Activated T-cell treated with anti-CD3 and anti-CD28 coated beads for 1 hour (primary cell): ENCODE results near the gene HS3ST3B1.

ENCODE experiments used
- DNase-seq: peaks from one replicate; pipeline ENCODE4 v3.0.0-alpha.2; 2020; ENCODE audit warnings: low read depth

HS3ST3B1 gene

DNA sequence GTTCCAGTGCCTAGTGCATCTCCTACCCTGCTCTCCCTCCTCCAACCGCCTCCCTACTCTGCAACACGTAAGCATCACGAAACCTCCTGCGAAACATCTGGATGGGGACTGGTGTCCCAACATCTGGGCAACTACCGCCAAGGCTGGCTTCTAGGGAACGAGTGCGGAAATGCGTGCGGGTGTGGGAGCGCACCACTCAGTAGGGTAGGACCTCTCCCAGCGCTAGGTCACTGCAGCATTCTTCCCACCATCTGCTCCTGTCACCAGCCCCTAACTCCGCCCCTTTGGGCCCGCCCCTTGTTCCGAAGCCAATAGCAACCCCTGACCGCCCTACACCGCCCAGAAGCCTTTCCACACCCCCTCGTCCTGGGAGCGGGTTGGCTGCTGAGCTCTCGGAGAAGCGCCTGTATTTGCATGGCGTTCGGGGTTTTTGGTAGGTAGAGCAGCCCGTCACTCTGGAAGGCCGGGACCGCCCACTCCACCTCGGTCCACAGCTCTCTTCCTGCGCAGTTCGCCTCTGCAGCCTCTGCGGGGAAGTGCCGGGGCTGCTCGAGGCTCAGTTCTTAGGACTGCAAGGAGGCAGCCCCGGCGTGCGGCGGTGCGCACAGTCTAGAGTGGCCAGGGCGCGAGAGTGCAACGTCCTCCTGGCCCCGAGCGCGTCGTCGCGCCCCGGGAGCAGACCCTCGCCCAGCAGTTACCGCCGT lies at the start of gene HS3ST3B1:
HS3ST3B1 (plus strand) TSS at position 507 of the 704 bp plus-strand sequence. CDS start 438 bp downstream, outside the sequence.
- DNase-seq, result peak; percentile 99

GRCh38 chr17:14261406-14261805 lies 39.5 kb upstream of the HS3ST3B1 start:
- DNase-seq, result no peak

GRCh38 chr17:14268264-14268663 lies 32.6 kb upstream of the HS3ST3B1 start:
- no peak for DNase-seq

DNA sequence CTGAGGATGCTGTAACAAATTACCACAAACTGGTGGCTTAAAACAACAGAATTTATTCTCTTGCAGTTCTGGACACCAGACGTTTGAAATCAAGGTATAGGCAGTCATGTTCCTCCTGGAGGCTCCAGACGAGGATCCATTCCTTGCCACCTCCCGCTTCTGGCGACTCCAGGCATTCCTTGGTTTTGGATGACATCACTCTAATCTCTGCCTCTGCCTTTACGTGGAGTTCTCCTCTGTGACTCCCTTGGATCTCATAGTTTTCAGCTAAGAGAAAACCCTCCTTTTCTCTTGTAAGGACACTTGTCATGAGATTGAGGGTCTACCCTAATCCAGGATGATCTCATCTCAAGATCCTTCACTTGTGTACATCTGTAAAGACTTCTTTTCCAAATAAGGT lies 31.4 kb upstream of the HS3ST3B1 start:
- no peak for DNase-seq

- DNase-seq, result no peak
Observed at GRCh38 chr17:14270508-14270907, 30.4 kb upstream of the HS3ST3B1 start.

DNA sequence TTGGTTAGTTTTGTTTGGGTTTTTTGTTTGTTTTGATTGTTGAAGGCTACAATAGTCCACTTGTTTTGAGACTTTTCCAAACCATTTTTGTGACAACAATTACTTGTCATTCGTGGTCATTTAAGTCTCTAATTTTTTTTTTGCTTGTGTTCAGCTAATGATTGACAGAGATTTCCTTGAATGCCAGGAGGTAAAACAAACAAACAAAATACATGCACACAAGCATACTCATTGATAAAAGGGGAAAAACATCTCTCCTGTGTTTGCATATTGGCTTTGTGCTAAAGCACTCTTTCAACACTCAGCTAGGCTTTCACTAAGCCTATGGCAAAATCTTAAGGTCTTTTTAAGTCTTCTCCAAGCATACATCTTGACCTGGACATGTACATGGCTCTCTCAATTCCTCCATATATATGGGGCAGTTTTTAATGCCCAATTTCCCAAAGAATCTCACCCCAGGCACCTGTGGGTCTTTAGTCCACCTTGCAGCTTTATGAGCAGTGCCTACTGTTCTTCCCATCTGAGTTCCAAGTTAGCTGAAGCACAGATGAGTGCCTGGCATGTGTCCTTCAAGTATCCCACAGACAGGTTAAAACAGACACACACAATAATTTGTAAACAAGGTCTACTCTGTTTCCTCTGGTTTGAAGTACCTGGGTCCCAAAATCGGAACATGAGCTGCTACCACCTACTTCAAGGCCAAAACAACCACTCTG lies 24.2 kb upstream of the HS3ST3B1 start:
- DNase-seq, result no peak

- DNase-seq, result no peak
Observed at GRCh38 chr17:14281530-14281929, 19.4 kb upstream of the HS3ST3B1 start.

GRCh38 chr17:14282726-14283125 lies 18.2 kb upstream of the HS3ST3B1 start:
- DNase-seq, result no peak

GRCh38 chr17:14289162-14289561 lies 11.7 kb upstream of the HS3ST3B1 start:
- no peak for DNase-seq

- DNase-seq, result no peak
Observed at GRCh38 chr17:14294876-14295275, 6.0 kb upstream of the HS3ST3B1 start.

DNA sequence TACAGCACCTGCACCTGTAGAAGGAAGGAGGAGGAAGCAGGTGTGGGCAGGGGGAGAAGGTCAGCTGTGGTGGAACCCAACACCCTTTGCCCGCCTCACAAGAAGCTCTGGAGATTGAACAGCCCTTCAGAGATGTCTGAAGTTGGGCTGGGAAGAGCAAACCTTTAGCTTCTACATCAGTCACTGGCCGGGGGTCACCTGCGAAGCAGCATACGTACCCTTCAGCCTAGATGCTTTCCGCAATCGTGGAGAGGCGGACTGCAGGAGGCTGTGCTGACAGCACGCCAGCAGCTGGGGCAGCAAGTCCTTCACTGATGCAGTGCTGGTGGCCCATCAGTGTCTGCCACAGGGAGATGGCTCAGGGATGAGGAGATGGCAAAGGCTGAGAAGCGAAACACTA lies 5.2 kb upstream of the HS3ST3B1 start:
- DNase-seq, result no peak

DNA sequence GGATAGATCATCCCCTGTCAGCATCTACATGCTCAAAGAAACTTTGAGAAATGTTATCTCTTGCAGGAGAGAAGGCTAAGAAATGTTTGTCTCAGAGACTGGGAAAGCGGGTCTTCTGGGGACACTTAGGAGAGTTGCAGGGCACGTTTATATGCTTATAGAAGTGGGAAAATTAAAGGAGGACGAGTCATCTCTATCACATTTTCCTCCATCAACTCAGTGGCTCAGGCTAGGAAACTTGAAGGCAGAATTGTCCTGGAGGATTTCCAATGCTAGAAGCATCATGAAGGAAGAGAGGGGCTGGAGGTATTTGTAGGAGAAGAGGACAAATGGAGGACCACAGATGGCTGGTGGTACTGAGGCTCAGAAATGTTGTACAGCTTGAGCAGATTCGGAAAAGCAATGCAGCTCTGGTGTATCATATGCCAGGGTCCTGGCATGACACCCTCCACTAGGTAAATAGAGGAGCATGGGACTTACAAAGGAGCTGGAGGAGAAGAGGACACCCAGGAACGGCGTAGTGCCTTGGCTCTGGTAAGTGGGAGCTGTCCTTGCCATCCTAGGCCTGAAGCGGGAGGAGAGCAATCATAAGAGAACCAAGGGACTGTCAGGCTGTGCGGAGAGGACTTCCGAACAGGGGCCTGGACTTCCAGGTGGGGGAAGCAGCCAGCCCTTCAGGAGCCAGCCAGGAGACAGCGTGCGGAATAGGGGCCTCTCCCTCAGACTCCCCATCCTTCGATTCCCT lies 4.5 kb upstream of the HS3ST3B1 start:
- DNase-seq, result no peak

- DNase-seq, result no peak
Observed at GRCh38 chr17:14297161-14297851, 3.6 kb upstream of the HS3ST3B1 start.

GRCh38 chr17:14298221-14298946 lies 2.5 kb upstream of the HS3ST3B1 start:
- no peak for DNase-seq

DNA sequence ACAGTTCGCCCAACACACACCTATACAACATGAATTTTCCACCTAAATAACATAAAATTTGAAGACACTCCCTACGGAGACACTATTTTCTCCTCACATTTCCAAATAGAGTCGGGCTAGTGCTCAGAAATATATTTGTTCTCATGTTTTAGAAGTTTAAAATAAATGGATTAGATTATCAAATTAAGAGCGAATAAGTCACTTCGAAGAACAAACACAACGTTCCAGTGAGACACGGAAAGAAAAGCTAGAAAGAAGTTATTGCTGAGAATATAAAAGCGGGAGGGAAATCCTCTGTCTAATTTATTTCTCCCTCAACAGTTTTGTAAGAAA lies 2.0 kb upstream of the HS3ST3B1 start:
- no peak for DNase-seq

GRCh38 chr17:14299280-14300141 lies 1.4 kb upstream of the HS3ST3B1 start:
- DNase-seq, result peak; percentile 33

GRCh38 chr17:14301279-14302090 lies 604 bp downstream of the HS3ST3B1 start:
- no peak for DNase-seq

GRCh38 chr17:14302091-14302430 lies 1.2 kb downstream of the HS3ST3B1 start:
- DNase-seq, result peak; percentile 45

DNA sequence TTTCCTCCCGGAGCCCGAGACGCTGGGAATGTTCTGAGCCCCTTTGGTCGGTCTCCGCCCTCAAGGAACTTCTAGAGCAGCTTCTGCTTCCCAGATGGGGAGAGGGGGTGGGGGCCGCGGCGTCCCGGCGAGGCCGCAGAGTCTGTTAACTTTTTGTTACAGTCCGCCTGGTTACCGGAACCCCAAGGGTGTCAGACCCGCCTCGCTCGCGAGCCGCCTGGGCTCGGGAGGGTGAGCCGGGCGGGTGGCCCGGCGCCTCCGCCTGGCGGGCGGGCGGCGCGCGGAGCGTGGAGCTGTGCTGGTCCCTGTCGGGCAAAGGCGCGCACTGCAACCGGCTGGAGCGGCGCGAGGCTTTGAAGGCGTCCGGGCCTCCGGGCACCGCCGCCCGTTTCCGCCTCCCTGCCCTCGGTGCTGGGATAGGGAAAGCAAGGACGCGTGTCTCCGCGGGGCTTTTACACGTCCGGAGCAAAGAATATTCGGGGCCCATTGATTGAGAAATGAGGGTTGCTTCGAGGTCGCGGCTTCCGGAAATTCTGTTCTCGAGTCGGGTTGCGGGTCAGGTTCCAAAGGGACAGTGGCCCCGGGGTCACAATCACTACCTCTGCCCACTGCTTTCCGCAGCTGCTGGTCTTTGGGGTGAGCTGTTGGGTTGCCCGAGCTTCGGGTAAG lies 1.7 kb downstream of the HS3ST3B1 start:
- DNase-seq, result peak; percentile 75
